ENCODE results near the gene GNL1. TPM values are rescaled to one million over a fixed set of nuclear protein-coding genes. Genes with fewer than 3 reads are reported as not detected.

GNL1 gene
- total and polyA plus RNA-seq, 2 donors (not counting 3 experiments of a cell fraction or from before 2014, with no cell fraction given): 58.4 to 87.3 TPM

DNA sequence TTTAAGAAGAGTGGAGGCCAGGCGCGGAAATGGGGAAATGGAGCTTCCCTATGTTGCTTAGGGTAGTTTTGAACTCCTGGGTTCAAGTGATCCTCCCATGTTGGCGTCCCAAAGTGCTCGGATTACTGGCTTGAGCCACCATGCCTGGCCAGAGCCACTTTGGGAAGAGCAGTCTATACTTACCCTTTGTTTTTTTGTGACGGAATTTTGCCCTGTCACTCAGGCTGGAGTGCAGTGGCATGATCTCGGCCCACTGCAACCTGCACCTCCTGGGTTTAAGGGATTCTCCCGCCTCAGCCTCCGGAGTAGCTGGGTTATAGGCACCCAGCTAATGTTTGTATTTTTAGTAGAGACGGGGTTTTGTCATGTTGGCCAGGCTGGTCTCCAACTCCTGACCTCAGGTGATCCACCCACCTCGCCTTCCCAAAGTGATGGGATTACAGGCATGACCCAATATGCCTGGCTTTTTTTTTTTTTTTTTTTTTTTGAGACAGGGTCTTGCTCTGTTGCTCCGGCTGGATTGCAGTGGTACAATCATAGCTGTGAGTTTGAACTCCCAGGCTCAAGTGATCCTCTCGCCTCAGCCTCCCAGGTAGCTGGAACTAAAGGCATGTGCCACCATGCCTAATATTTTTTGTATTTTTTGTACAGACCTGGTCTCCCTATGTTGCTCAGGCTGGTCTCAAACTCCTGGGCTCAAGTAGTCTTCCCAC lies 42.8 kb upstream of the GNL1 start:
- no peaks in the 10 kb centered on the region for H4K20me1 ChIP-seq (replicated peaks; ENCODE audit: control insufficient read depth, extremely low read depth, insufficient read depth, low read length)
- ChIA-PET CTCF (interaction anchor here (1.1 to 8.8 kb wide), 8 partner anchors 9 to 488 kb away, joined by 3 to 149 read pairs (median 20); no protein-coding TSS in a partner anchor), POLR2A (interaction anchor here (0.7 to 6.2 kb wide), 2 partner anchors 15 to 50 kb away, joined by 4 to 63 read pairs; no protein-coding TSS in a partner anchor)
- dilution Hi-C loops (cut with MboI; ENCODE audit: extremely low pct_ligation_motif_present, low sequenced_read_pairs): no loop called here
- intact Hi-C loops (cut with micrococcal nuclease): no loop called here
- peaks cover 25 to 37% of the 10 kb centered on the region in 2 experiments for H3K36me3 ChIP-seq (ENCODE audit: control insufficient read depth in 2 of 2, extremely low read depth in 1 of 2, insufficient read depth in 2 of 2, low read length in 2 of 2)
- H3K4me1 ChIP-seq (ENCODE audit: control insufficient read depth, extremely low read depth, insufficient read depth, low read length): peaks cover 8% of the 10 kb centered on the region
- no peaks in the 10 kb centered on the region for H3K79me2 ChIP-seq (ENCODE audit: control insufficient read depth, insufficient read depth, low read length)
- no TSS peak for BruUV-seq (replicated peaks)
- H3K9me1 ChIP-seq (replicated peaks; ENCODE audit: control insufficient read depth, extremely low read depth, insufficient read depth, low read length): no peaks in the 10 kb centered on the region
- no peak overlapping the region for H3K9ac ChIP-seq (replicated peaks; ENCODE audit: extremely low read depth, insufficient read depth, low read length)
- no peak overlapping the region for H2AFZ ChIP-seq (ENCODE audit: low read depth, low read length)
- no peak overlapping the region for H3K4me3 ChIP-seq (replicated peaks in 1 of 3; ENCODE audit: insufficient read depth in 1 of 3, low read depth in 1 of 3, low read length in 3 of 3)
- FAIRE-seq: peak; percentile 60
- no peak for DNase-seq (ENCODE audit: low read depth, low spot score)
- no peak overlapping the region for H3K27ac ChIP-seq (ENCODE audit: insufficient read depth, low read depth, low read length)
- no peak overlapping the region for H3K4me2 ChIP-seq (ENCODE audit: insufficient read depth, low read length)
- H3K9me3 ChIP-seq (replicated peaks; ENCODE audit: control insufficient read depth, insufficient read depth, low read length): no peaks in the 10 kb centered on the region
- no peaks in the 10 kb centered on the region for H3K27me3 ChIP-seq (ENCODE audit: control insufficient read depth in 2 of 2, insufficient read depth in 2 of 2, low read length in 2 of 2)
- TF ChIP-seq FOS (IDR thresholded peaks at IDR 0.05; ENCODE audit: borderline replicate concordance, insufficient read depth, low read length) (no peak), POLR2A (IDR thresholded peaks at IDR 0.05; ENCODE audit: low read depth, low read length) (no peak), JUN (IDR thresholded peaks at IDR 0.05; ENCODE audit: borderline replicate concordance, insufficient read depth, insufficient read length, low read depth) (no peak), GATA2 (IDR thresholded peaks at IDR 0.05; ENCODE audit: insufficient read depth, insufficient read length, low read depth, low read length) (no peak), MYC (IDR thresholded peaks at IDR 0.05; ENCODE audit: low read depth, low read length) (no peak), EZH2 (IDR thresholded peaks at IDR 0.05; ENCODE audit: borderline replicate concordance, low read depth, low read length, severe bottlenecking) (no peak), POLR2AphosphoS5 (IDR thresholded peaks at IDR 0.05; ENCODE audit: insufficient read depth, low read depth, low read length) (no peak)
- TF ChIP-seq, protein P1, sequence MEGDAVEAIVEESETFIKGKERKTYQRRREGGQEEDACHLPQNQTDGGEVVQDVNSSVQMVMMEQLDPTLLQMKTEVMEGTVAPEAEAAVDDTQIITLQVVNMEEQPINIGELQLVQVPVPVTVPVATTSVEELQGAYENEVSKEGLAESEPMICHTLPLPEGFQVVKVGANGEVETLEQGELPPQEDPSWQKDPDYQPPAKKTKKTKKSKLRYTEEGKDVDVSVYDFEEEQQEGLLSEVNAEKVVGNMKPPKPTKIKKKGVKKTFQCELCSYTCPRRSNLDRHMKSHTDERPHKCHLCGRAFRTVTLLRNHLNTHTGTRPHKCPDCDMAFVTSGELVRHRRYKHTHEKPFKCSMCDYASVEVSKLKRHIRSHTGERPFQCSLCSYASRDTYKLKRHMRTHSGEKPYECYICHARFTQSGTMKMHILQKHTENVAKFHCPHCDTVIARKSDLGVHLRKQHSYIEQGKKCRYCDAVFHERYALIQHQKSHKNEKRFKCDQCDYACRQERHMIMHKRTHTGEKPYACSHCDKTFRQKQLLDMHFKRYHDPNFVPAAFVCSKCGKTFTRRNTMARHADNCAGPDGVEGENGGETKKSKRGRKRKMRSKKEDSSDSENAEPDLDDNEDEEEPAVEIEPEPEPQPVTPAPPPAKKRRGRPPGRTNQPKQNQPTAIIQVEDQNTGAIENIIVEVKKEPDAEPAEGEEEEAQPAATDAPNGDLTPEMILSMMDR (IDR thresholded peaks at IDR 0.05; ENCODE audit: extremely low read depth in 1 of 2, insufficient read depth in 1 of 2, low read depth in 1 of 2, low read length in 2 of 2): no peak
- TF ChIP-seq, protein P2, sequence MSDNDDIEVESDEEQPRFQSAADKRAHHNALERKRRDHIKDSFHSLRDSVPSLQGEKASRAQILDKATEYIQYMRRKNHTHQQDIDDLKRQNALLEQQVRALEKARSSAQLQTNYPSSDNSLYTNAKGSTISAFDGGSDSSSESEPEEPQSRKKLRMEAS (IDR thresholded peaks at IDR 0.05; ENCODE audit: insufficient read depth, insufficient read length): no peak
